Stimulated activated CD4-positive, alpha-beta T cell treated with anti-CD3 and anti-CD28 coated beads, Interleukin-15, amount 100 ng/mL, for 1 hour (primary cell): ENCODE measurements around the gene KIAA1217.

Experiments used
- DNase-seq, 2 donors: peaks; one replicate each; pipeline ENCODE4 v3.0.0-alpha.2; 2020; ENCODE audit warnings: low read depth in 1 of 2, low spot score in 1 of 2

Gene KIAA1217

GRCh38 chr10:24574161-24574560 is 365.2 kb downstream of the KIAA1217 start:
- DNase-seq, result no peak

DNA sequence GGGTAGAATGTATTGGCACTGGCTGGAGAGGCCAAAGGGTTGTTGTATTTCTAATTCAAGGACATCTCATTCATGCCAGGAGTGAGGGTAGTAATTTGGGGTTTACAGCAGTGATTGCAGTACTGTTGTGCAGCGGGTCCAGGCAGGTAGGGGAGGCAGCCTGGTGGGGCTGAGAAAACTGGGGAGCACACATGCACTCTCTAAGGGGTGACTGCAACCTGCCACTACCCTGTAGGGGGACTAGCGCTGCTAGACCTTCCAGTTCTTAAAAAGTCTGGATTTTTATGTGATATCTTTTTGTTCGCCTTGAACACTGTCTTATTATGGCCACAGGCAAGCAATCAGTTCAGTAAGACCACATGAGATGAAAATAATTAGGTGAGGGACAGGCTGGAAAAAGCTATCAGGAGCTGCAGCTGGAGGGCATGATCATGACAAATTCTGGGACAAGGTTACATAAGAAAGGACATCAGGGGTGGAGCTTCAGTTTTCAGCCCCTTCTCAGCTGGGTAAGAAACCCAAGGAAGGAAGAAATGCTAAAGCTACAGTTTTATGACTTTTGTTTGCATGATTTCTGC is 365.7 kb downstream of the KIAA1217 start:
- no peak for DNase-seq

GRCh38 chr10:24575481-24576002 is 366.6 kb downstream of the KIAA1217 start:
- DNase-seq, result no peak

- DNase-seq, result no peak
These were observed 370.5 kb downstream of the KIAA1217 start for GRCh38 chr10:24579448-24579847.

GRCh38 chr10:24579906-24580305 is 371.0 kb downstream of the KIAA1217 start:
- DNase-seq, result no peak

DNA sequence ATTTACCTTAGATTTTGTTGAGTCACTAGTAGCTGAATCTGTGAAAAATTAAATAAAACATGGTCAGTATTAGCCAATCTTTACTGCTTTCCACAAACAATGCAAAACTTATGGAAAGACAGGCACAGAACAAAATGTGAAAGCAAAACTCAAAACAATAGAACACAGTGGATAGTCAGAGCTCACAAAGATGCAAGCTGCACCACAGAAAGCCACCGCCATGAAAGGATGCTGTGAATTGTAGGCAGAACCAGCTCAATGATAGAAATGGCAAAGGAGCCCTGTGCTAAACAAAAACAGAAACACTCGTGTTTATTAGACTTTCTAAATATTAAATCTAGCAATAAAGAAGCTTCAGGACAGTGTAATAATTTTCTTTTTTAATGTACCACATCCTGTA is 380.3 kb downstream of the KIAA1217 start:
- no peak for DNase-seq

DNA sequence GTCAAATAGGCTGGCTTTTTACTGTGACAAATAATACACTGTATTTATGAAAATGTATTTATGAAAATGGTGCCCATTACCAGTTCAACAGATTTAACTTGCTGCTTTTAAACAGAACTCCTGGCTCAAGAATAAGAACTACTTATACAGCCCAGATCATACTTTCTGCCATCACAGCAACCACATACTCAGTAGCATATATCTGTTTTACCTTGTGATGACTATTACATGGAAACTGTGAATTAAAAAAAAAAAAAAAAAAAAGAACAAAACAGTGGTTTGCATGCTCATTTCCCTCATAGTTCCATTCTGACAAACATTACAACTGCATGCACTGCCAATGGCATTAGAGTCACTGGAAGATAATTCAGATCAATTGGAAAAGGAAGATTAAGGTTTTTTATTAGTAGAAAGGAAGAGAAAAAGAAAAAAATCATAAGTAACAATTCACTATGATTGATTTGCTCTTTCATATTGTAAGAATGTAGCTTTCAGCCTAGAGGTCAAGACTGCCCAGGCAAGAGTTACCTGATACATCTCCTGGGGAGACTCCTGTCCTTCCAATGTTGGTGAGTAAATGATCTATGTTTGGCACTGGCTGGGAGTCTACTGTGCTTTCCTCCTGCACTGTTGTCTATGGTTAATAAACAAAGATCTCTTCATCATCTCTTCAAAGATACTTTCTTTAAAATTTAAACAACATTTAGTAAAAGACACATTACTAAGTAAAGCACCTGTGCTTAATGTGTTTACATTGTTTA is 381.9 kb downstream of the KIAA1217 start:
- DNase-seq, result no peak

GRCh38 chr10:24596217-24596930 is 387.4 kb downstream of the KIAA1217 start:
- DNase-seq, result no peak

- DNase-seq, result no peak
These were observed 388.5 kb downstream of the KIAA1217 start for GRCh38 chr10:24597426-24597825.
